ENCODE measurements around the gene DGKI.
"Not testable (repeated sequence)": the region's sequence is repeated elsewhere in the genome, so short reads cannot be mapped to it uniquely, and the experiment has no call there.

GRCh38 chr7:137448572-137448971, 398.2 kb downstream of the DGKI start:
- TF ChIP-seq CTCF, POLR2A (IDR thresholded peaks at IDR 0.05): not testable (repeated sequence)
